HG02588 (cell line): ENCODE results near the gene PCED1B.
"Not testable (repeated sequence)": the region's sequence is repeated elsewhere in the genome, so short reads cannot be mapped to it uniquely, and the experiment has no call there.

ENCODE experiments used
- ATAC-seq: cut with Tn5 transposase; IDR thresholded peaks from one replicate; pipeline ENCODE4 v1.9.1; 2021; ENCODE audit warnings: mild to moderate bottlenecking, moderate library complexity; ENCODE audit not compliant: unreplicated experiment

The PCED1B gene

GRCh38 chr12:47268501-47269454 is 189.4 kb downstream of the PCED1B start:
- ATAC-seq, result peak; percentile 69

- ATAC-seq, result no peak
Observed at GRCh38 chr12:47269916-47270315, 190.5 kb downstream of the PCED1B start.

- no peak for ATAC-seq
Observed at GRCh38 chr12:47270782-47271664, 191.6 kb downstream of the PCED1B start.

- ATAC-seq, result no peak
Observed at GRCh38 chr12:47271800-47272239, 192.4 kb downstream of the PCED1B start.

GRCh38 chr12:47272412-47273190 is 193.2 kb downstream of the PCED1B start:
- ATAC-seq, result no peak

- ATAC-seq, result no peak
Observed at GRCh38 chr12:47273191-47273626, 193.8 kb downstream of the PCED1B start.

GRCh38 chr12:47274760-47275159 is 195.3 kb downstream of the PCED1B start:
- ATAC-seq, result no peak

- no peak for ATAC-seq
Observed at GRCh38 chr12:47276253-47276620, 196.8 kb downstream of the PCED1B start.

- ATAC-seq, result peak; percentile 94
Observed at GRCh38 chr12:47276621-47277309, 197.3 kb downstream of the PCED1B start.

GRCh38 chr12:47277972-47278448 is 198.6 kb downstream of the PCED1B start:
- ATAC-seq, result no peak

- not testable (repeated sequence) for ATAC-seq
Observed at GRCh38 chr12:47279758-47280157, 200.3 kb downstream of the PCED1B start.

GRCh38 chr12:47280543-47281300 is 201.3 kb downstream of the PCED1B start:
- no peak for ATAC-seq

- ATAC-seq, result no peak
Observed at GRCh38 chr12:47281667-47282171, 202.3 kb downstream of the PCED1B start.

GRCh38 chr12:47282206-47282605 is 202.8 kb downstream of the PCED1B start:
- ATAC-seq, result no peak
